Endodermal cell (in vitro differentiated cells): ENCODE results near the gene KIAA0825. TPM values are rescaled to one million over a fixed set of nuclear protein-coding genes. Genes with fewer than 3 reads are reported as not detected.

ENCODE experiments used
- DNase-seq: peaks from one replicate; pipeline ENCODE4 v3.0.0-alpha.2; 2017
- H3K27ac ChIP-seq: 2 replicates; pipeline ENCODE4 v1.5.1; 2013; ENCODE audit warnings: mild to moderate bottlenecking, low read depth, low read length, moderate library complexity
- H3K27me3 ChIP-seq: 2 replicates; pipeline ENCODE4 v1.6.1; 2013; ENCODE audit warnings: mild to moderate bottlenecking, low read length, moderate library complexity; ENCODE audit not compliant: insufficient read depth, control insufficient read depth, poor library complexity, severe bottlenecking
- H3K36me3 ChIP-seq: 2 replicates; pipeline ENCODE4 v1.7.0; 2013; ENCODE audit warnings: mild to moderate bottlenecking, low read length, moderate library complexity; ENCODE audit not compliant: control insufficient read depth, insufficient read depth
- H3K4me1 ChIP-seq: one replicate; pipeline ENCODE4 v1.7.0; 2013; ENCODE audit warnings: low read length; ENCODE audit not compliant: control insufficient read depth, insufficient read depth
- H3K4me3 ChIP-seq: 2 replicates; pipeline ENCODE4 v1.5.1; 2013; ENCODE audit warnings: mild to moderate bottlenecking, low read length, moderate library complexity
- H3K9ac ChIP-seq: 2 replicates; pipeline ENCODE4 v1.6.1; 2013; ENCODE audit warnings: mild to moderate bottlenecking, low read length, moderate library complexity; ENCODE audit not compliant: poor library complexity, severe bottlenecking; ENCODE audit errors: extremely low read depth
- H3K9me3 ChIP-seq: 2 replicates; pipeline ENCODE4 v1.6.1; 2013; ENCODE audit warnings: mild to moderate bottlenecking, low read length, moderate library complexity; ENCODE audit not compliant: control insufficient read depth
- H3K27ac Mint-ChIP-seq: 2 replicates; pipeline ENCODE4 v1.8.0; 2020; ENCODE audit warnings: mixed read lengths
- H3K27me3 Mint-ChIP-seq: 2 replicates; pipeline ENCODE4 v1.8.0; 2021; ENCODE audit warnings: mild to moderate bottlenecking, mixed read lengths; ENCODE audit not compliant: insufficient read depth
- H3K36me3 Mint-ChIP-seq: 2 replicates; pipeline ENCODE4 v1.8.0; 2020; ENCODE audit warnings: low read depth, mixed read lengths
- H3K4me1 Mint-ChIP-seq: 2 replicates; pipeline ENCODE4 v1.8.0; 2020; ENCODE audit warnings: mixed read lengths
- H3K4me3 Mint-ChIP-seq: 2 replicates; pipeline ENCODE4 v1.8.0; 2020; ENCODE audit warnings: mild to moderate bottlenecking, moderate library complexity, mixed read lengths
- H3K9me3 Mint-ChIP-seq: 2 replicates; pipeline ENCODE4 v1.8.0; 2020; ENCODE audit warnings: mild to moderate bottlenecking, mixed read lengths
- CTCF ChIP-seq: fragments of 200-600 bp; sonication (generic); conservative IDR thresholded peaks from 2 replicates; pipeline ENCODE4 v1.5.0; 2021; ENCODE audit warnings: antibody characterized with exemption, mild to moderate bottlenecking
- WGBS, 2 experiments: methylation state at CpG; one replicate each; pipeline versions ENCODE4 v1.1.5 to v1.1.7; 2013; ENCODE audit warnings: missing lambda C conversion rate in 2 of 2, mixed read lengths in 1 of 2; ENCODE audit not compliant: insufficient coverage in 1 of 2, insufficient read length in 1 of 2; 5-methylcytosine and 5-hydroxymethylcytosine counted together
- total RNA-seq, 2 donors: library from RNA; stranded (reverse); fragmentation: NEBNext Ultra II Directional in 1 of 2; extraction: Animal tissue kit (Norgen Biotek cat#: 25700) in 1 of 2; gene quantifications; 2 replicates in 1 of 2; 3 replicates in 1 of 2; pipeline ENCODE4 v1.2.1, GENCODE V29; 2021

KIAA0825 gene
- total RNA-seq, 2 donors from 2014 or later, result 2.6 to 3.1 TPM

- H3K27me3 Mint-ChIP-seq, result peaks cover 24% of the 10 kb centered on the region
- H3K9me3 Mint-ChIP-seq, result peaks cover 28% of the 10 kb centered on the region
- peaks cover 13% of the 10 kb centered on the region for H3K36me3 Mint-ChIP-seq
- H3K27ac Mint-ChIP-seq, result peak overlapping the region; percentile 93
- peaks cover 3% of the 10 kb centered on the region for H3K4me1 ChIP-seq
- H3K4me3 ChIP-seq, result peak overlapping the region; percentile 83
- no peaks in the 10 kb centered on the region for H3K36me3 ChIP-seq
- H3K4me3 Mint-ChIP-seq, result peak overlapping the region; percentile 87
- peak overlapping the region; percentile 45 for H3K27ac ChIP-seq
- peaks cover 27% of the 10 kb centered on the region for H3K9me3 ChIP-seq
- H3K9ac ChIP-seq, result peak overlapping the region; percentile 39
- WGBS, 2 experiments, result 10 to 23% methylated on average over 12 to 51 of the region's 51 CpGs
- peaks cover 8% of the 10 kb centered on the region for H3K27me3 ChIP-seq
- TF ChIP-seq CTCF, result peak; percentile 43
- DNase-seq, result peak; percentile 98
- H3K4me1 Mint-ChIP-seq, result no peaks in the 10 kb centered on the region
Observed at GRCh38 chr5:94111209-94112004, 507.0 kb downstream of the KIAA0825 start.

GRCh38 chr5:94103514-94104245 lies 514.7 kb downstream of the KIAA0825 start:
- Histone ChIP-seq H3K36me3 (no peaks in the 10 kb centered on the region), H3K9ac (no peak overlapping the region), H3K27me3 (no peaks in the 10 kb centered on the region), H3K4me1 (no peaks in the 10 kb centered on the region), H3K4me3 (no peak overlapping the region), H3K27ac (no peak overlapping the region), H3K9me3 (peaks cover 21% of the 10 kb centered on the region)
- peaks cover 26% of the 10 kb centered on the region for H3K36me3 Mint-ChIP-seq
- TF ChIP-seq CTCF, result no peak
- no peak overlapping the region for H3K4me3 Mint-ChIP-seq
- H3K9me3 Mint-ChIP-seq, result peaks cover 26% of the 10 kb centered on the region
- H3K4me1 Mint-ChIP-seq, result peaks cover 6% of the 10 kb centered on the region
- H3K27me3 Mint-ChIP-seq, result no peaks in the 10 kb centered on the region
- DNase-seq, result no peak
- 86 to 99% methylated on average over 1 to 3 of the region's 3 CpGs for WGBS, 2 experiments
- H3K27ac Mint-ChIP-seq, result no peak overlapping the region

Other genes starting within 250 kb of the KIAA0825 start
- 10 to 100 TPM; 22.0 to 32.4 TPM for gene SLF1, start 65 bp upstream of the KIAA0825 start, total RNA-seq